ENCODE measurements around the gene PCGF2.

GRCh38 chr17:38751808-38752307, 3.7 kb upstream of the PCGF2 start:
- TF ChIP-seq CTCF (conservative IDR thresholded peaks at IDR 0.05; ENCODE audit: low read length) = no peak
- no peak for TF ChIP-seq EZH2phosphoT487 (IDR thresholded peaks at IDR 0.05; ENCODE audit: borderline replicate concordance, low read depth, low read length)
